H1 (cell line): Measurements from ENCODE around the gene ICAM3. TPM values are rescaled to one million over a fixed set of nuclear protein-coding genes. Genes with fewer than 3 reads are reported as not detected.

Experiments used
- CTCF ChIA-PET: fragments of 300-600 bp; sonication (Branson Sonifier 250); formaldehyde crosslinking; loops from one replicate; lab custom pipeline; 2021; ENCODE audit not compliant: partially characterized antibody; lab: Charles Lee
- POLR2A ChIA-PET: fragments of 300-600 bp; sonication (Branson Sonifier 250); formaldehyde crosslinking; loops from one replicate; lab custom pipeline; 2021; ENCODE audit warnings: inconsistent platforms; ENCODE audit not compliant: partially characterized antibody; lab: Charles Lee
- DNase-seq, 2 experiments: peaks; one replicate each; pipeline versions ENCODE4 v3.0.0 to v3.0.0-alpha.2; 2010 to 2022; ENCODE audit warnings: low spot score in 2 of 2, low read depth in 1 of 2, mixed read lengths in 1 of 2
- FAIRE-seq: peaks from 2 replicates; lab custom pipeline; 2011; peaks lifted over from hg19 to GRCh38; lab: Jason Lieb, UNC
- H2AFZ ChIP-seq: 2 replicates; pipeline ENCODE4 v1.8.1; 2012; ENCODE audit warnings: low read length, inconsistent platforms
- H2AK5ac ChIP-seq: 2 replicates; pipeline ENCODE4 v1.6.1; 2013; ENCODE audit warnings: low read depth, low read length
- H2BK120ac ChIP-seq: replicated peaks from 2 replicates; pipeline ENCODE3; 2013; ENCODE audit warnings: low read depth, low read length, inconsistent platforms
- H2BK12ac ChIP-seq: 2 replicates; pipeline ENCODE4 v1.6.1; 2013; ENCODE audit warnings: low read depth, low read length
- H2BK15ac ChIP-seq: 2 replicates; pipeline ENCODE4 v1.6.1; 2013; ENCODE audit warnings: low read length
- H2BK20ac ChIP-seq: 2 replicates; pipeline ENCODE4 v1.6.1; 2013; ENCODE audit warnings: low read length
- H2BK5ac ChIP-seq: 2 replicates; pipeline ENCODE4 v1.6.1; 2013; ENCODE audit warnings: low read depth, low read length
- H3K14ac ChIP-seq: 2 replicates; pipeline ENCODE4 v1.6.1; 2013; ENCODE audit warnings: inconsistent platforms; ENCODE audit not compliant: insufficient read length
- H3K18ac ChIP-seq: 2 replicates; pipeline ENCODE4 v1.6.1; 2013; ENCODE audit warnings: low read length; ENCODE audit errors: extremely low read depth
- H3K23ac ChIP-seq: 2 replicates; pipeline ENCODE4 v1.6.1; 2013; ENCODE audit warnings: inconsistent platforms; ENCODE audit not compliant: insufficient read length
- H3K23me2 ChIP-seq: 2 replicates; pipeline ENCODE4 v1.6.1; 2013; ENCODE audit warnings: low read depth, low read length
- H3K27ac ChIP-seq: 2 replicates; pipeline ENCODE4 v1.6.1; 2011; ENCODE audit warnings: low read depth, low read length, inconsistent platforms
- H3K27me3 ChIP-seq, 4 experiments: replicated peaks in 1 of 4; 1 replicate in 1 of 4; 2 replicates in 3 of 4; pipeline versions ENCODE4 v1.6.1 to v1.8.1; 2011 to 2013; ENCODE audit warnings: low read length in 3 of 4, mild to moderate bottlenecking in 3 of 4, inconsistent platforms in 2 of 4, mixed read lengths in 2 of 4, moderate library complexity in 1 of 4; ENCODE audit not compliant: control insufficient read depth in 3 of 4, insufficient read depth in 3 of 4; ENCODE audit errors: extremely low read depth in 1 of 4
- H3K36me3 ChIP-seq, 4 experiments: 2 replicates each; pipeline versions ENCODE4 v1.6.1 to v1.8.1; 2011 to 2013; ENCODE audit warnings: mild to moderate bottlenecking in 4 of 4, low read length in 3 of 4, moderate library complexity in 2 of 4, control low read depth in 1 of 4, inconsistent platforms in 1 of 4; ENCODE audit not compliant: insufficient read depth in 4 of 4, control insufficient read depth in 2 of 4
- H3K4ac ChIP-seq: replicated peaks from 2 replicates; pipeline ENCODE3; 2013; ENCODE audit warnings: low read length, low read depth, mixed read lengths, inconsistent platforms; ENCODE audit not compliant: insufficient read length
- H3K4me1 ChIP-seq, 4 experiments: replicated peaks in 1 of 4; 1 replicate in 1 of 4; 2 replicates in 3 of 4; pipeline versions ENCODE4 v1.6.1 to v1.8.1; 2011 to 2013; ENCODE audit warnings: low read length in 3 of 4, inconsistent platforms in 2 of 4, mixed read lengths in 1 of 4; ENCODE audit not compliant: insufficient read depth in 4 of 4, control insufficient read depth in 3 of 4
- H3K4me2 ChIP-seq, 2 experiments: 2 replicates each; pipeline versions ENCODE4 v1.6.1 to v1.8.1; 2011 to 2013; ENCODE audit warnings: low read depth in 2 of 2, low read length in 2 of 2, control low read depth in 1 of 2, inconsistent platforms in 1 of 2, mild to moderate bottlenecking in 1 of 2; ENCODE audit not compliant: insufficient read depth in 1 of 2
- H3K4me3 ChIP-seq, 4 experiments: fragments of 200-600, 300-600 bp in 1 of 4; sonication (generic), shearing (Covaris generic), sonication (Bioruptor Twin) in 1 of 4; 2 replicates each; pipeline versions ENCODE4 v1.5.1 to v1.8.1; 2011 to 2016; ENCODE audit warnings: low read length in 4 of 4, low read depth in 3 of 4, control low read depth in 2 of 4, inconsistent platforms in 2 of 4, mild to moderate bottlenecking in 2 of 4, mixed read lengths in 1 of 4, moderate library complexity in 1 of 4; ENCODE audit not compliant: insufficient read depth in 2 of 4; ENCODE audit errors: extremely low read depth in 1 of 4
- H3K56ac ChIP-seq: replicated peaks from 2 replicates; pipeline ENCODE3; 2013; ENCODE audit warnings: low read depth, mild to moderate bottlenecking, mixed read lengths, low read length, inconsistent platforms; ENCODE audit not compliant: insufficient read length
- H3K79me1 ChIP-seq: 2 replicates; pipeline ENCODE4 v1.6.1; 2013; ENCODE audit warnings: low read depth, low read length, control low read depth
- H3K79me2 ChIP-seq, 2 experiments: 2 replicates each; pipeline versions ENCODE4 v1.6.1 to v1.8.1; 2012 to 2013; ENCODE audit warnings: low read length in 2 of 2, mild to moderate bottlenecking in 2 of 2, inconsistent platforms in 1 of 2; ENCODE audit not compliant: insufficient read depth in 2 of 2, control insufficient read depth in 1 of 2
- H3K9ac ChIP-seq, 4 experiments: replicated peaks in 1 of 4; 1 replicate in 1 of 4; 2 replicates in 3 of 4; pipeline versions ENCODE4 v1.6.1 to v1.8.1; 2011 to 2013; ENCODE audit warnings: low read depth in 3 of 4, low read length in 3 of 4, control low read depth in 2 of 4, mild to moderate bottlenecking in 2 of 4, moderate library complexity in 2 of 4, inconsistent platforms in 1 of 4; ENCODE audit errors: extremely low read depth in 1 of 4
- H3K9me3 ChIP-seq, 2 experiments: 2 replicates each; pipeline versions ENCODE4 v1.6.1 to v1.8.1; 2012 to 2013; ENCODE audit warnings: mild to moderate bottlenecking in 2 of 2, moderate library complexity in 2 of 2, control low read depth in 1 of 2, inconsistent platforms in 1 of 2, low read depth in 1 of 2, low read length in 1 of 2, mixed read lengths in 1 of 2; ENCODE audit not compliant: insufficient read depth in 2 of 2
- H4K20me1 ChIP-seq, 2 experiments: replicated peaks in 1 of 2; 2 replicates each; pipeline versions ENCODE3 to v1.8.1; 2011 to 2013; ENCODE audit warnings: inconsistent platforms in 2 of 2, low read length in 2 of 2, mild to moderate bottlenecking in 1 of 2; ENCODE audit not compliant: insufficient read depth in 2 of 2, control insufficient read depth in 1 of 2
- H4K5ac ChIP-seq: 2 replicates; pipeline ENCODE4 v1.6.1; 2013; ENCODE audit warnings: low read length, low read depth, mixed read lengths, inconsistent platforms; ENCODE audit not compliant: insufficient read length
- H4K8ac ChIP-seq: 2 replicates; pipeline ENCODE4 v1.8.0; 2013; ENCODE audit warnings: mild to moderate bottlenecking, moderate library complexity, low read length, inconsistent platforms; ENCODE audit not compliant: insufficient read depth; ENCODE audit errors: extremely low read depth
- H4K91ac ChIP-seq: replicated peaks from 2 replicates; pipeline ENCODE3; 2013; ENCODE audit warnings: low read length, mixed read lengths, inconsistent platforms; ENCODE audit not compliant: insufficient read length
- CREB1 ChIP-seq: IDR thresholded peaks from 2 replicates; pipeline ENCODE4 v1.6.1; 2012; ENCODE audit warnings: inconsistent platforms
- TAF7 ChIP-seq: optimal IDR thresholded peaks from 2 replicates; pipeline ENCODE3; 2011; ENCODE audit warnings: low read depth, mild to moderate bottlenecking, inconsistent platforms, low read length, moderate library complexity, borderline replicate concordance
- WGBS, 2 experiments: shearing (Covaris generic) in 1 of 2; methylation state at CpG; one replicate each; pipeline versions ENCODE4 v1.1.6 to v1.1.7; 2013 to 2015; ENCODE audit warnings: low lambda C conversion rate in 2 of 2, mixed read lengths in 2 of 2, inconsistent platforms in 1 of 2, low coverage in 1 of 2, missing lambda C conversion rate in 1 of 2; ENCODE audit not compliant: insufficient replicate concordance in 2 of 2, insufficient coverage in 1 of 2, insufficient read length in 1 of 2; ENCODE audit errors: extremely low coverage in 1 of 2, missing lambda C conversion rate in 1 of 2; 5-methylcytosine and 5-hydroxymethylcytosine counted together
- polyA plus RNA-seq, 7 experiments: library from polyadenylated mRNA; depleted of rRNA in 3 of 7; stranded (reverse) in 5 of 7; unstranded in 2 of 7; fragments of >200 nt in 5 of 7; fragments of 200-250 nt in 2 of 7; gene quantifications; 1 replicate in 5 of 7; 2 replicates in 1 of 7; 4 replicates in 1 of 7; pipeline versions ENCODE4 v1.2.1 to v1.2.3, GENCODE V29; 2011 to 2013; ENCODE audit warnings: missing spikeins in 2 of 7, mixed read lengths in 2 of 7
- total RNA-seq: library from RNA; stranded (reverse); fragmentation: NEBNext Ultra II Directional; extraction: Animal tissue kit (Norgen Biotek cat#: 25700); gene quantifications from 2 replicates; pipeline ENCODE4 v1.2.1, GENCODE V29; 2021

The ICAM3 gene
- total and polyA plus RNA-seq, 2 of the 8 experiments (the other 6 are each of a cell fraction or from before 2014, with no cell fraction given) = 15.4 to 16.5 TPM

DNA sequence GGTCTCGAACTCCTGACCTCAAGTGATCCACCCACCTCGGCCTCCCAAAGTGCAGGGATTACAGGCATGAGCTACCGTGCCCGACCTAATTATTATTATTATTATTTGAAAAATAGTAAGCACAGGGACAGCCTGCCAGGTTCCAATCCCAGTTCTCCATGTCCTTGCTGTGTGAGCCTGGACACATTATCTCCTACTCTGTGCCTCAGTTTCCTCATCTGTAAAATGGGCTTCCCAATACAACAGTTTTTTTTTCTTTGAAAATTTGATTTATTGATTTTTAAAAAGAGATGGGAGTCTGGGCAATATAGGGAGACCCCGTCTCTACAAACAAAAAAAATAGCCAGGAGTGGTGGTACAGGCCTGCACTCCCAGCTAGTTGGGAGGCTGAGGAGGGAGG is 33.1 kb downstream of the ICAM3 start:
- no peak overlapping the region for H3K23ac ChIP-seq
- ChIA-PET CTCF (interaction anchor here (1.4 to 2.5 kb wide), 4 partner anchors 10 to 82 kb away, joined by 3 to 10 read pairs (median 6); no protein-coding TSS in a partner anchor), POLR2A (interaction anchor here (0.8 to 1.8 kb wide), 5 partner anchors 8 to 27 kb away, joined by 4 to 7 read pairs (median 4); partner anchors contain the start of gene RAVER1)
- H3K23me2 ChIP-seq = no peaks in the 10 kb centered on the region
- no peak overlapping the region for H4K8ac ChIP-seq
- H2BK12ac ChIP-seq = no peak overlapping the region
- no peak overlapping the region for H3K4me3 ChIP-seq
- H3K36me3 ChIP-seq = peaks cover 0 to 13% (median 0%) of the 10 kb centered on the region in 4 experiments; a peak in 2 of 8 replicates
- H2BK15ac ChIP-seq = no peak overlapping the region
- no peaks in the 10 kb centered on the region for H3K79me2 ChIP-seq
- H3K27ac ChIP-seq = no peak overlapping the region
- no peak overlapping the region for H3K14ac ChIP-seq
- no peak overlapping the region for H2BK20ac ChIP-seq
- H3K27me3 ChIP-seq = no peaks in the 10 kb centered on the region
- no peaks in the 10 kb centered on the region for H4K20me1 ChIP-seq
- 91% methylated on average over 5 of the region's 5 CpGs; no CpG with 5 or more reads in 1 of the 2 experiments for WGBS, 2 experiments
- FAIRE-seq = no peak
- no peak overlapping the region for H4K5ac ChIP-seq
- H3K9me3 ChIP-seq = no peaks in the 10 kb centered on the region
- no peak overlapping the region for H3K18ac ChIP-seq
- H3K9ac ChIP-seq = no peak overlapping the region
- no peak overlapping the region for H2AK5ac ChIP-seq
- no peak overlapping the region for H3K4me2 ChIP-seq
- H2AFZ ChIP-seq = no peak overlapping the region
- TF ChIP-seq CREB1 (no peak), TAF7 (no peak)
- no peaks in the 10 kb centered on the region for H3K4me1 ChIP-seq
- no peak overlapping the region for H4K91ac ChIP-seq
- H3K56ac ChIP-seq = no peak overlapping the region
- H2BK5ac ChIP-seq = no peak overlapping the region
- DNase-seq = no peak
- no peak overlapping the region for H3K4ac ChIP-seq
- H2BK120ac ChIP-seq = no peak overlapping the region
- no peaks in the 10 kb centered on the region for H3K79me1 ChIP-seq
